Dermis lymphatic vessel endothelial cell (primary cell): ENCODE measurements around the gene SYNGR1. TPM values are rescaled to one million over a fixed set of nuclear protein-coding genes. Genes with fewer than 3 reads are reported as not detected.

ENCODE experiments used
- total RNA-seq: library from RNA; depleted of rRNA; stranded (reverse); fragments of >200 nt; gene quantifications from 2 replicates; pipeline ENCODE4 v1.2.1, GENCODE V29; 2014

The SYNGR1 gene, protein sequence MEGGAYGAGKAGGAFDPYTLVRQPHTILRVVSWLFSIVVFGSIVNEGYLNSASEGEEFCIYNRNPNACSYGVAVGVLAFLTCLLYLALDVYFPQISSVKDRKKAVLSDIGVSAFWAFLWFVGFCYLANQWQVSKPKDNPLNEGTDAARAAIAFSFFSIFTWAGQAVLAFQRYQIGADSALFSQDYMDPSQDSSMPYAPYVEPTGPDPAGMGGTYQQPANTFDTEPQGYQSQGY
- 0.43 and 0.95 TPM in 2 replicates for total RNA-seq

DNA sequence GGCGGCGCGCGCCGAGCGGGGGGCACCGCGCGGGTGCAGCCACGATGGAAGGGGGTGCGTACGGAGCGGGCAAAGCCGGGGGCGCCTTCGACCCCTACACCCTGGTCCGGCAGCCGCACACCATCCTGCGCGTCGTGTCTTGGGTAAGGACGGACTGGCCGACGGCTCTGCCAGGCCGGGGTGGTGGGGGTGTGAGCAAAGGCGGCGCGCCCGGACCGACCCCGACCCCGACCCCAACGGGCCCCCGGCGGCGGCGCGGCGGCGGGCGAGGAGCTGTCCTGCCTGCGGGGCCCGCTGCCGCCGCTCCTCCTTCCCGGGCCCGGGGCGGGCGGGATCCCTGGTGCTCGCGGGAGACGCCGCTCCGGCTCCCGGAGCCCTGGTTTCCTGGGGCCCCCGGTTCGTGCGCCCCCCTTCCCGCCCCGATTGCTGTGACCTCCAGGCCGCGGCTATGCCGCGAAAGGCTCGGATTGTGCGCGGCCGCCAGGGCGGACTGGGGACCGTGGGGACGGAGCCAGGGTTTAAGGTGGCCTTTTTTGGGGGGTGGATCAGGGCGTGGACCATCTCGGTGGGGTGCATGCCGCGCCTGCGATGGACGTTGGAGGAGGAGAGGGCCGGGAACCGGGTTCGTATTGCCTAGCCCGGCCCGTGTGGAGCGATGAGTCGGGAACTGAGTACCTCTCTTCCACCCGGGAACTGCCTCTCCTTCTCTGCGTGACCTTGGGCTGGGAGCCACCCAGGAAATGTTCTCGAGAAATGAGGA lies at the start of gene SYNGR1:
Gene SYNGR1, plus strand, starts transcription at position 25 of the 760 bp plus-strand sequence. Its CDS starts 20 bp downstream, at position 45.

DNA sequence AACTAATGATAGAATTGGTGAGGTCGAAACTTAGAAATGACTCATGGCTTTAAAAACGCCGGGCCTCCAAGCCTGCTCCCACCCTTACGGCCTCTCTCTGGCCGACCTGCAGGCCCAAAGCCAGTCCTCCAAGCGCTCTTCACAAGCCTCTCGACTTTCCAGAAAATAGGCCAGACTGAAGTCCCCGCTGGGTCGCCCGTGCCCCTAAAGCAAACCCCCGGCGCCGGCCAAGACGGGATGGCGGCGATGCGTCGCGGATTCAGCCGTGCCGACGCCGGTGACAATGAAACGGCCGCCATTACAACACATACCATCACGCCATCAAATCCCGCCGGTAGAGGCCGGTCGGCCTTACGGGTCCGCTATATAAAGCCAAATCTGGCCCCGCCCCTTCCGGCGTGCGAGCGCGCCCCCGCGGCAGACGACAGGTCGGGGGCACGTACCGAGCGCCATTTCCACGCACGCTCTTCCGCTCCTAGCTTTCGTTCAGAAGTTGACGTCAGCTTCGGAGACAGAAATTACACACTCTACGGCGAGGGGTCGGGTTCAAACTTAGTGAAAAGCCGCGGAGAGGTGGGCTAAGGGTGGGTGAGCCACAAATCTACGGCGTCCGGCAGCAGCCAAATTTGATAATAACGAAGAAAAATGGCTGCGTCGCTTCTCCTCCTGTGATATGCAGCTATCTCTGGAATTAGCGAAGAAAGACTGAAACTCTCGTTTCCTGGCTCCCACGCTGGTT lies 30.3 kb upstream of the SYNGR1 start, which contains the start of gene RPL3:
Gene RPL3, minus strand, starts transcription at position 340 of the 739 bp plus-strand sequence. Its CDS starts 26 bp downstream, at position 314.

Other genes with a start within 250 kb of the SYNGR1 start
- 4.0 and 5.3 TPM in 2 replicates for gene CBX7, start 197.3 kb upstream of the SYNGR1 start, total RNA-seq
- gene PDGFB, start 105.0 kb upstream of the SYNGR1 start, total RNA-seq: 18.0 and 25.9 TPM in 2 replicates
- 3,720 and 3,923 TPM in 2 replicates for gene RPL3, start 30.4 kb upstream of the SYNGR1 start, total RNA-seq
- 9.5 and 10.7 TPM in 2 replicates for gene TAB1, start 49.8 kb downstream of the SYNGR1 start, total RNA-seq
- not detected in 2 replicates for gene MGAT3, start 107.0 kb downstream of the SYNGR1 start, total RNA-seq
- gene MIEF1, start 152.3 kb downstream of the SYNGR1 start, total RNA-seq: 10.8 and 13.6 TPM in 2 replicates
- 141 and 158 TPM in 2 replicates for gene ATF4, start 170.6 kb downstream of the SYNGR1 start, total RNA-seq
- 40.6 and 41.7 TPM in 2 replicates for gene RPS19BP1, start 182.8 kb downstream of the SYNGR1 start, total RNA-seq
- gene CACNA1I, start 220.8 kb downstream of the SYNGR1 start, total RNA-seq: under 0.01 TPM in 1 of 2 replicates, not detected in the other